Activated CD4-positive, CD25-positive, alpha-beta regulatory T cell treated with anti-CD3 and anti-CD28 coated beads, Interleukin-2, amount 50 U/mL, for 24 hours (primary cell): ENCODE data around the gene GINS2.
A peak's percentile ranks its signal among the peaks of the same experiment; 100 is the strongest.

ENCODE experiments used
- ATAC-seq, 2 donors: fragments of 150-1000 bp; cut with Tn5 transposase; one replicate each; pipeline ENCODE4 v1.10.0; 2021; ENCODE audit warnings: mild to moderate bottlenecking in 1 of 2, moderate library complexity in 1 of 2

GINS2 gene

DNA sequence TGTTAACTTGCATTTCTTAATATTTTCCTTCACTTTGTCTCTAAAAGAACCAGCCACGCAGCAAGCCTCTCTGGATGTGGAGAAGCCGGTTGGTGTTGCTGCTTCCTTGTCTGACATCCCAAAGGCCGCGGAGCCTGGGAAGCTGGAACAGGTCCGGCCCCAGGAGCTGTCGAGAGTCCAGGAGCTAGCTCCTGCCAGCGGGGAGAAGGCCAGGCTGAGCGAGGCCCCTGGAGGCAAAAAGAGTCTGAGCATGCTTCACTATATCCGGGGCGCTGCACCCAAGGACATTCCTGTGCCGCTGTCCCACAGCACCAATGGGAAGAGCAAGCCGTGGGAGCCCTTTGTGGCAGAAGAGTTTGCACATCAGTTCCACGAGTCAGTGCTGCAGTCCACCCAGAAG, 22.8 kb downstream of the GINS2 start:
- ATAC-seq: no peak

DNA sequence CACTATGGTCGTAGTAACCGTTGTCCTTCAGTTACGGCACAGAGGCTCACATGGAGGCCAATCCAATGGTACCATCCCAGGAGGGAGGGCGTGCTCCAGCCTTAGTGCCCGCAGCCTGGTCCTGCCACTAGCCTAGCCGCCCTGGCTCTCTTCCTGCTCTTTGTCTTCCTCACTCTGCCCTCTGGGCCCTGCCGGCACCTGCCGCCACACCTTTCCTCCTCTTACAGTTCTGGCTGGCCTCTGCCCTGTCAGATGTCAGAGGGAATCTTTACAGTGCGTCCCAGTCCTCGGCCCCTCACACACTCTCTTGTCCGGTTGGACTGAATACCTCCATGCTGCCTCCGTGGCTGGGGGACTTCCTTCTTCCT, 23.4 kb downstream of the GINS2 start:
- no peak for ATAC-seq

DNA sequence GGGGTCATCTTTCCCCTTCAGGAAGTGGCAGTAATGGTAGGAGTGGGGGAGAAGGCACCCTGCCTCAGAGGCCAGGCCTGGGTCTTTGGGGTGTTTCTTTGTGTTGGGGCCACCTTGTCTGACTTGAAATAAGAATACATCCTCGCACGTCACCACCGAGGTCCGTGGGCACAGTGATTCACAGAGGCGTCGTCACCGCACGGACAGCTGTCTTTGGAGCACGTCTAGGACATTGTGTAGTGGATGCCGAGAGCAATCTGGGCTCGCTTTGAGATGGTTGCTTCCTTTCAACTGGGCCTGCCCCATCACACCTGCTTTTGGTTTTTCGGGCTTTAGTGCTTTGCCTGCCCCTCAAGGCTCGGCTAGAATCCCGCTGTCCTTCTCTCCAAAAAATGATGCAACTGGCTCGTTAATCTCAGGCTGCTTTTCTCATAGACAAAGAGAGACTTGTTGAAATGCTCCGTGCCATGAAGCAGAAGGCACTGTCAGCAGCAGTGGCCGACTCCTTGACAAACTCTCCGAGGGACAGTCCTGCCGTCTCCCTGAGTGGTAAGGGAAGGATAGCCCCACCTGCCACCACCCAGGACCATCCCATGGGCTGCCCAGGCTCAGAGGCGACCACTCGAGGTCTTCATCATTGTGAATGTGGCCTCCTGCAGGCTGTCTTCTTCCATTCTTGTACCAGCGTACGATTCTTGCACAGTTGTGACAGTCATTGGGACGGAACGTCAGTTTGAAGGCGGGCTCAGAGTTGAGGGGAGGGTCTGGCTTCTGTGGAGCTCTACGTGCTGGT, 24.0 kb downstream of the GINS2 start:
- ATAC-seq: no peak

DNA sequence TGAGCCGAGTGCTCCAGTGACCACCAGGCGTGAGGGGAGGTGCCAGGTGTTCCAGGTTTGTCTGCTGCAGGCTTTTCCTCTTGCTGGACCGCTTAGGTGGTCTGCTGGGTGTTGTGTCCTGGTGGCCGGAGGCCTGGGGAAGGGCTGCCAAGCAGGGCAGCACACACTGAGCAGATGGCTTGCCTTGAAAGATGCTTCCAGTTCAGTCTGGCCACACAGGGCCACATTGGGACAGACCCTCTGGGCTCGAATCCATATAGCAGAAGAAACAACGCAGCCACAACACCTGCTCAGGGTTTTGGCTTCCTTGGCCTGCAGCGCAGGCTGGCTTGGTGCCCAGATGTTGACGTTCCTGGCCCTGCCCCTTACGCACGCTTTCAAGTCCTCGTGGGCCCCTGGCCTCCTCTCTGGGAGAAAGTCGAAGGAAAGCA, 24.8 kb downstream of the GINS2 start:
- no peak for ATAC-seq

DNA sequence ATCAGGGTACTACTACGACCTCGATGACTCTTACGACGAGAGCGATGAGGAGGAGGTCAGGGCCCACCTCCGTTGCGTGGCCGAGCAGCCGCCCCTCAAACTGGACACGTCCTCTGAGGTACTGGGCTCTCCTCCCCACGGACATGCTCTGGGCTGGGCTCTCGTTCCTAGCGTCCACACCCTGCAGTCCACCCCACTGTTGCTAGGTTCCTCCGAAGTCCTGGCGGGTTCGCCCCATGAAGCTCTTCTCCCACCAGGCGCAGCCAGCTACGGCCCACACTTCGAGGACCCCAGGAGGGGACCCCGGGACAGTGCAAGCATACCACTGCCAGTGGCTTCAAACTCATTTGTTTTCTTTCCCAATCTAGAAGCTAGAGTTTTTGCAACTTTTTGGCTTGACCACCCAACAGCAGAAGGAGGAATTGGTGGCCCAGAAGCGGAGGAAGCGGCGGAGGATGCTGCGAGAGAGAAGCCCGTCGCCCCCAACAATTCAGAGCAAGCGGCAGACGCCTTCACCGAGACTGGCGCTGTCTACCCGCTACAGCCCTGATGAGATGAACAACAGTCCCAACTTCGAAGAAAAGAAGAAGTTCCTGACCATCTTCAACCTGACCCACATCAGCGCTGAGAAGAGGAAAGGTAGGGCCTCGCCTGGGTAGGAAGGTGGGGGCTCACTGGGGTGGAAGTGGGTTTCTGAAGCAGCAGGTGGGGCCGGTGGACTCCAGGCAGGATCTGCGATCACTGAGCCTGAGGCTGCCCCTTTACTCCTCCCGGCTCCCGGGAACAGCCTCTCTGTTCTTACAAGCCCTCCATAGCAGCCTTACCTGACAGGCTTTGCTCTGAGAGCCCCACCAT, 25.6 kb downstream of the GINS2 start:
- ATAC-seq: no peak

DNA sequence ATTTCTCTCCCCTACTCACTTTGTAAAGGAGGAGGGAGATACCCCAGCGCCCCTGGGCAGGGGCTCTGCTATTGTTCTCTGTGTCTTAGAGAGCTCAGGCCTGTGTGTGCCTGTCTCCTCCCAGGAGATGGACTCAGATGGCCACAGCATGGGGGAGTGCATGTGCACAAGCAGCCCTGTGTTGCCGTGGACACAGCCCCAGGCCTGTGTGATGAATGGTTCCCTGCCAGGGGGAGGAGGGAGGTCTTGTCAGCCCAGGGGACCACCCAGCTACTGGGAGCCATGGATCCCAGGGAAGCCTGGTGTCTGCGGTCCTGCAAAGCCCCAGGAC, 26.3 kb downstream of the GINS2 start:
- ATAC-seq: no peak

DNA sequence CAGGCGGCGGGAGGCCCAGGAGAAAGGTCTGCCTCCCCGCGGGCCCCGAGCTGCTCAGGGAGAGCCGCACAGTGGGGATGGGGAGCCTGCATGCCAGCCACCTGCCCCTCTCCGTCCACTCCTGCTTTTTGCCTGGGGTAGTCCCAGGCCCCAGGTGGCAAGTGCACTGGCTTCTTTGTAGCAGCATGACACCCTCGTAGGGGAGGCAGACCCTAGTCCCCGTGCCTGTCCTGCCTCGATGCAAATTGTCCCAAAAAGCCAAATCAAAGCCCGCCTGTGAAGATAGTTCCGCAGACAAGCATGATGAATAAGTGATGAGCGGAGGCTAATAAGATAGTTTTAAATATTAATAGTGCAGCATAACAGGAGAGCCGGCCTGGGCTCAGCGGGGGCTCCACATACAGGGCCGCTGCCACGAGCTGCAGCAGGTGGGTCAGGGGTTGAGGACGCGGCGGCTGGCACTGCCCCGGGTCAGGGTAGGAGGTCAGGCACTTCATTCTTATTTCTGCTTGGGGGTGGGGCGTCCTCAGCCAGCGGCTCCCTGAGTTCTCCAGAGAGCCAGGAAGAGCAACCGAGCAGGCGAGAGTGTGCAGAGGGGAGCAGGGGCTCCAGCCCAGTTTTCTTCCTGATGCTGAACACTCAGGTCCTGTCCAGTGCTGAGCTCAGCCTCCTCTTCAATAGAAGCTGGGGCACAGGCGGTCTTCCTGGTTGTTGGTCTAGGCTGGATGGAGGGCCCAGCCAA, 26.8 kb downstream of the GINS2 start:
- ATAC-seq: no peak

DNA sequence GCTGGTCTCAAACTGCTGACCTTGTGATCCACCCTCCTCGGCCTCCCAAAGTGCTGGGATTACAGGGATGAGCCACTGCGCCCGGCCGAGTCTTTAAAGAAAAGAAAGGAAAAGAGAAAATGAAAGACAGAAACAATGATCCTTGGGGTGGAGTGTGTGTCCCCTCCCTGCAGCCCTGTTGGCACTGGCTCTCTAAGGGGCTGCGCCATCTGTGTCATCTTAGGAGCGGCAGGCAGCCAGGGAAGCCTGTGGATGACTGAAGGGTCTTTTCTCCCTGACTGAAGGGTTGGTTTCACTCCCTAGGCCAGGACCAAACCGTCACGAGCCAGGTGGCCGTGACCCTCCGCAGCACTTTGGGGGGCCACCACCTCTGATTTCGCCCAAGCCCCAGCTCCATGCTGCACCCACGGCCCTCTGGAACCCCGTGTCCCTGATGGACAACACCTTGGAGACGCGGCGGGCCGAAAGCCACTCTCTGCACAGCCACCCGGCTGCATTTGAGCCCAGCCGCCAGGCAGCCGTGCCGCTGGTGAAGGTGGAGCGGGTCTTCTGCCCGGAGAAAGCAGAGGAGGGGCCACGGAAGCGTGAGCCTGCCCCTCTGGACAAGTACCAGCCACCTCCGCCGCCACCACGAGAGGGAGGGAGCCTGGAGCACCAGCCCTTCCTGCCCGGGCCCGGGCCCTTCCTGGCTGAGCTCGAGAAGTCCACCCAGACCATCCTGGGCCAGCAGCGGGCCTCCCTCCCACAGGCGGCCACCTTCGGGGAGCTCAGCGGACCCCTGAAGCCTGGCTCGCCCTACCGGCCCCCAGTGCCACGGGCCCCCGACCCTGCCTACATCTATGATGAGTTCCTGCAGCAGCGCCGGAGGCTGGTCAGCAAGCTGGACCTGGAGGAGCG, 27.7 kb downstream of the GINS2 start:
- no peak for ATAC-seq

DNA sequence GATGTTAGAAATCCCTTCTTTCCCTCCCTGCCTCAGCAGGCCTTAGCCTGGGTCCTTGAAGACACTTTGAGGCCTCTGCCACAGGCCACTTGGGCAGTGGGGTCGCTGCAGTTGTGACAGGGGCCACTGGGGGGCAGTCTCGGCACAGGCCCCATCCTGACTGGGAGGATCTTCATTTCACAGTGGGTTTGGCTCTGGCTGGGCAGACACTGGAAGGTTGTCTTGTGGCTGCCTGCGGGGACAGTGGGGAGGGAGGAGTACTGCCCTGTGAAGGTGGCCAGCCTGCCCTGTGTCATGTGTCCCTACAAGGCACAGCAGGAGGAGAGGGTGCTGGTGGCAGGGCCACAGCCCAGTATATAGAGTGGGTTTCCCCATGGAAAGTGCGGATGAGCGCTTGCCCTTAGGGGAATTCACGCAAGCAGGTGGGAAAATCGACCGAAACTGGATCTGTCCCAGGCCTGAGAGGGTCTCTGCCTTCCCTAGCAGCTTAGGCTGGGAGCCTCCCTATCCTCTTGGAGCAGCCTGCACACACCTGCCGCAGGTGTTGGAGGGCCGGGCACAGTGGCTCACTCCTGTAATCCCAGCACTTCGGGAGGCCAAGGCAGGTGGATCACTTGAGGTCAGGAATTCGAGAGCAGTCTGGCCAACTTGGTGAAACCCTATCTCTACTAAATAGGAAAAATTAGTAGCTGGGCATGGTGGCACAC, 28.8 kb downstream of the GINS2 start:
- peak; percentile 36 to 60 for ATAC-seq

DNA sequence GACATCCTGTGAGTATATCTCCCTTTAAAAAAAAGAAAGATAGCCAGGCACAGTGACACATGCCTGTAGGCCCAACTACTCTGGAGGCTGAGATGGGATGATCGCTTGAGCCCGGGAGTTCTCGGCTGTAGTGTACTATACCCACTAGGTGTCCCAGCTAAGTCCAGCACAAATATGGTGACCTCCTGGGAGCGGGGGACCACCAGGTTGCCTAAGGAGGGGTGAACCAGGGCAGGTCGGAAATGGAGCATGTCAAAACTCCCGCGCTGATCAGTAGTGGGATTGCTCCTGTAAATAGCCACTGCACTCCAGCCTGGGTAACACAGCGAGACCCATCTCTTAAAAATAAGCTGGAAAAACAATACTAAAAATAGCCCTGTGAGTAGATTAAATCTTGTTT, 29.4 kb downstream of the GINS2 start:
- no peak for ATAC-seq

DNA sequence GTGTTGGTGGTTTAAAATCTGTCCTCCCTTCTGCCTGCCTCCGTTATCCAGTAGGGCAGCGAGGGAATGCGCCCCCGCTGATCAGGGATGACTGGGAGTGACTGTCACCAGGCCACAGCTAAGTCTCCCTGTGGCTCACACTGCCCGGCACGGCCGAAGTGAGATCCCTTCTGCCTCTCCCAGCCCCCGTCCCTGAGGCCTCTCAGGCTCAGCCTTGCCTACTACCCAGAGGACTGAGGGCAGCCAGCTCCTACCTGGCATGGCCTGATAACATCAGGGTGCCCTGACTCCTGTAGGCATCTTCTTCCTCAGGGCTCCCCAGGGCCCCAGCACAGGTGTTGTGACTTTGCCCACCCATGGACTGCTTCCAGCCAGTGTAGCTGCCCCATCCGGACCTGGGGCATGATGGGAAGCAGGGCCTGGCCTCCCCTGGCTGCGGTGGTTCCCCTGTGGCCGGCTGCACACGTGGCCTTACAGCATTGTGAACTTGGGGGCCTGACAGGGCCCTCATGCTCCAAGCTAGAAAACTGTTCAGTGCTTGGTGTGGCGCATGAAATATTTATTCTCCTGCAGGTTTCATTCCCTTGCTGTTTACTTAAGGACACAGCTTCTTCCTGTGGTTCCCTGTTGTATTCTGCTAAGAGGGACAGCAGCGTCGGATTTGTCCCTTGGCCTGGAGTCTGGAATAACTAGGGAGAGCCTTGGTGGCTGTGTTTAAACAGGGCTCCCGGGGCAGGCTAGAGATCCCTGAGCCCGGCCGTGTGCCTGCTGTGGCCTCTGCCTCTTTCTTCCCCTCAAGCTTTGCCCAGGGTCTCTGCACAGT, 30.0 kb downstream of the GINS2 start:
- no peak for ATAC-seq

DNA sequence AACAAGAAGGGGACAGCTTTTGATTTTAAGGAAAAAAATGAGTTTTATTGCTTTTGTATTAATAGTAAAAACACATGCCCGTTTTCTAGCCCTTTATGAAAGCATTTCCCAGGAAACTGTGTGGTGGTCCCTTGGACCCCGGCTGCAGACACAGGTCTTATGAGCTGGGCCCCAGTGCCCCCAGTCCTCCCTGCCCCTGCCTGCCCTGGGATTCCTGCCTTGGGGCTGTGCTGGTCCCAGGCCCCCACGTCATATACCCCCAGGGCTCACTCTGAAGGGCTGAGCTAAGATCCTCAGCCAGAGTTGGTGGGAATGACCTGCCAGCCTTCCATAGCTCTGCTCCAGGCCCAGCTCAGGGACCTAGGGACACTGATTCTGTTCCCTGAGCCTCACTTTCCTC, 30.8 kb downstream of the GINS2 start:
- ATAC-seq: no peak

DNA sequence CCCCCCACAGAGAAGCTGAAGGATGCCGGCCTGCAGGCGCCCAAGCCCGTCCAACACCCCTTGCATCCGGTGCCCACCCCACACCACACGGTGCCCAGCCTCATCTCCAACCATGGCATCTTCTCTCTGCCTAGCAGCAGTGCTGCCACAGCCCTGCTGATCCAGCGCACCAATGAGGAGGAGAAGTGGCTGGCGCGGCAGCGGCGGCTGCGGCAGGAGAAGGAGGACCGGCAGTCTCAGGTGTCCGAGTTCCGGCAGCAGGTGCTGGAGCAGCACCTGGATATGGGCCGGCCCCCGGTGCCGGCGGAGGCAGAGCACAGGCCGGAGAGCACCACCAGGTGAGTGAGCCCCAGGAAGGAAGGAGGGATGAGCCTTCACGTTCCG, 31.5 kb downstream of the GINS2 start:
- ATAC-seq: no peak

DNA sequence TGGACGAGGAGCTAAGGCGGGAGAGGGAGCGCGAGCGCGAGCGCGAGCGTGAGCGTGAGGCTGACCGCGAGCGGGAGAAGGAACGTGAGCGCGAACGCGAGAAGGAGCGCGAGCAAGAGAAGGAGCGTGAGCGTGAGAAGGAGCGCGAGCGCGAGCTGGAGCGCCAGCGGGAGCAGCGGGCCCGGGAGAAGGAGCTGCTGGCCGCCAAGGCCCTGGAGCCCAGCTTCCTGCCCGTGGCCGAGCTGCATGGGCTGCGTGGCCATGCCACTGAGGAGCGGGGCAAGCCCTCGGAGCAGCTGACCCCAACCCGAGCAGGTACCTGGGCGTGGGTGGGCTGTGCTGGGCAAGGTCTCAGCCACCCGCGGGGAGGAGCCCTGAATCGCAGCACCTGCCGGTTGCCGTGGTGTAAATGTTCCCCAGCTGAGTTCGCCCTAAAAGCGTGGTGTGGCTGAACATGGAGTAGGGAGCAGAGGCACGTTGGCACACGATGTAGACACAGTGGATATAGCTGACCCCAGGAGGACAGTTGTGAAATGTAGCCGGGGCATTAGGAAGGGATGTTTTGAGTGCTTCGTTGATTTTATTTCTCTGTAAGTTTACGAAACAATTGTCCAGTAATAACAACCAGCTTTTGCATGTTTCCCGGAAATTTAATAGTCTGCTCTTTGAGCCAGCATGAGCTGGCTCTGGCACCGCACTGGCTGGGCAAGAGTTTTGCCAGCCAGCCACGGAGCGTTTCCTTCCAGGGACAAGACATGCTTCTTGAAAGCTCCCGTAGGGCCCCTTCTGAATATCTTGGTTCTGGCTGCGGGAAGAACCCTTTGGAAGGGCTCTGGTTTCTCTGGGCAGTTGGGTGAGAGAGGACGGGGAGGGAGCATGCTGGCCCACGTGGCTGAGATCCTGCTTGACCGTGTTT, 32.1 kb downstream of the GINS2 start:
- ATAC-seq: no peak

DNA sequence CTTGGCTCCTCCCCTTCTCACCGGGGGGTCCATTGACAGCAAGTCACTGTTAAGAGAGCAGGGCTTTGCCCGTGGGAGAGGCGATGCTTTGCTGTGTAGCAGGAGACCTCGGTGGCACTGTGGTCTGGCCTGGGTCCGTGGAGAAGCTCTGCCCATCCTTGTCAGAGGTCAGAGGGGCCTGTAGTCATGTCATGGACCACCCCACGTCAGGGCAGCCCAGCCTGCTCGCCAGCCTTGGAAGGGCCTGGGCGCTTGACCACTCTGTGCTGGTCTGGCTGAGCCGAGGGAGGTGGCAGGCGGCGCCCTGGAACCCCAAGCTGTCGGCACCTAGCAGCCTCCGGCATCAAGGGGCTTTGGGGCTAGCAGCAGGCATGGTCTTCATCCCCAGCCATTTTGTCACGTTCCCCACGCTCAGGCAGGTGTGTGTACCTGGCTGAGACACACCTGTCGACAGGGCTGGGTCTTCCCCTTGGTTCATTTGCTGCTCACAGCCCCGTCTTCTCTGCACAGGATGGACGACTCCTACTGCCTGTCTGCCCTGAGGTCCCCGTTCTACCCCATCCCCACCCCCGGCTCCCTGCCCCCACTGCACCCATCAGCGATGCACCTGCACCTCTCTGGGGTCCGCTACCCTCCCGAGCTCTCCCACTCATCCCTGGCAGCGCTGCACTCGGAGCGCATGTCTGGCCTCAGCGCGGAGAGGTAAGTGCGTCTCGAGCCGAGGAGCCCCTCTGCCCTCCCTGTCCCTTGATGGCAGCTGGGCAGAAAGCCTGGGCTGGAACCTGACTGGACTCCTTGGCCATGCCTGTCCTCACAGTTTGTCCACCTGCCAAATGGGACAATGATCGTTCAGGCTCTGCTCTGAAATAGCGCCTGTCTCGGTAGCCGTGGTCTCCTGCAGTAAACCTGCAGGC, 33.3 kb downstream of the GINS2 start:
- no peak for ATAC-seq

DNA sequence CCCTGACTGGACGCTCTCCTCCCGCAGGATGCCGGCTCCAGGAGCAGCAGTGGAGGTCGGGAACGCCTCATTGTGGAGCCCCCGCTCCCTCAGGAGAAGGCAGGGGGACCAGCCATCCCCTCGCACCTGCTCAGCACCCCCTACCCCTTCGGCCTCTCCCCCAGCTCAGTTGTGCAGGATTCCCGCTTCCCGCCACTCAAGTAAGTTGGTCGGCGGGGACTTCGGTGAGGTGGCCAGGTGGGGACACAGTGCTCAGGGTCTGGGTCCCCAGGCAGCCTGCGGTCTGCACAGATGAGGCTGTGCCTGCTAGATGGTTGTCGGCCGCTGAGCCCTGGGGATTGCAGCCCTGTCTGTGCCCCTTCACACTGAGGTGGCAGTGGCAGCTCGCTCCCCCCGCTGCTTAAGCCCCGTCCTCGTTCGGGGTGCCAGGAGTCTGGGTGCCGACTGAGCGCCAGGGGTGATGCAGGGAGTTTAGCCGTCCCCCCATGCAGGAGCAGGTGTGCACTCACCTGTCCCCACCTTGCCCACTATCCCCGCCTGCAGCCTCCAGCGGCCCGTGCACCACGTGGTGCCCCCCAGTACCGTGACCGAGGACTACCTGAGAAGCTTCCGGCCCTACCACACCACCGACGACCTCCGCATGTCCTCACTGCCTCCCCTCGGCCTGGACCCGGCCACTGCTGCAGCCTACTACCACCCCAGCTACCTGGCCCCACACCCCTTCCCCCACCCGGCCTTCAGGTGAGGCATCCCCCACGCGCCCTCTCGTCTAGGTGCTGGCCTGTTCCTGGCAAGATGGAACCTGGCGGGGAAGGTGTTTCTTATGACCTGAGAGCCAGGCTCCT, 34.3 kb downstream of the GINS2 start:
- no peak for ATAC-seq

DNA sequence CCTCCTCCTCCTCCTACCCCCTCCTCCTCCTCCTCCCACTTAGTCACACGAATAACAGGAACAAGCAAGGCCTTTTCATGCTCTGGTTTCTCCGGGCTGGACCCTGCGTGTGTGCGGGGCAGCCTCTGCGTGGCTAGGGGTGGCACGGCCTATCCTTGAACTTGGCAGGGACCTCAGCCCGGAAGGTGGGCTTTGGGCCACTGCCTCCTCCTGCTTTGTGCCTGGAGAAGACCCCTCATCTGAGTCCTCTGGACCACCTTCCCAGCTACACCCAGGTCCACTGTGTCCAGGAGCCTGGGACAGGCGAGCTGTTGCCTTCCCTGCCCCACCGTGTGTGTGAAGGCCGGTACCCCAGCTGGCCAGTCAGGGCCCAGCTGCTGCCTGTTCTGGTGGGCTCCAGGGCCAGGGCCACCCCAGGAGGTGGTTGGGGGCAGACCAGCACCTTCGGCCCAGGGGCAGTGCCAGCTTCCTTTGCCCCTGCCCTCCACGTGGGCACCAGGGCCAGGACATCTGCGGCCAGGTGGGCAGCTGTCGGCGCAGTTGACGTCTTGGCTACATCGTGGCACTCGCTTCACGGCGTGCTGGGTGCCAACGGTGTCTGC, 35.4 kb downstream of the GINS2 start:
- no peak for ATAC-seq
